GM23338 (cell line): ENCODE data around the gene ZNF536. TPM values are rescaled to one million over a fixed set of nuclear protein-coding genes. Genes with fewer than 3 reads are reported as not detected.

Experiments used
- ATAC-seq: fragments of 200-7000 bp; cut with Tn5 transposase; 3 replicates; pipeline ENCODE4 v1.9.1; 2020
- DNase-seq: peaks from one replicate; pipeline ENCODE4 v3.0.0-alpha.2; 2015; ENCODE audit warnings: low spot score
- H2AFZ ChIP-seq: fragments of 200-600 bp; sonication (generic); 2 replicates; pipeline ENCODE4 v1.8.0; 2016; ENCODE audit warnings: antibody characterized with exemption, mild to moderate bottlenecking, moderate library complexity
- H3F3A ChIP-seq: fragments of 200-600 bp; sonication (generic); replicated peaks from 2 replicates; pipeline ENCODE4 v1.8.0; 2017; ENCODE audit warnings: antibody characterized with exemption, mixed run types, low read depth
- H3K27ac ChIP-seq: fragments of 200-600 bp; sonication (generic); 2 replicates; pipeline ENCODE4 v1.6.1; 2016; ENCODE audit warnings: low read depth
- H3K27me3 ChIP-seq: fragments of 200-600 bp; sonication (generic); 2 replicates; pipeline ENCODE4 v1.8.0; 2016; ENCODE audit warnings: mild to moderate bottlenecking, mixed run types, moderate library complexity; ENCODE audit not compliant: insufficient read depth
- H3K36me3 ChIP-seq: fragments of 200-600 bp; sonication (generic); 2 replicates; pipeline ENCODE4 v1.8.0; 2016; ENCODE audit warnings: mild to moderate bottlenecking; ENCODE audit not compliant: insufficient read depth
- H3K4me1 ChIP-seq: fragments of 200-600 bp; sonication (generic); 2 replicates; pipeline ENCODE4 v1.8.0; 2016; ENCODE audit warnings: mild to moderate bottlenecking, moderate library complexity; ENCODE audit not compliant: insufficient read depth
- H3K4me2 ChIP-seq: fragments of 200-600 bp; sonication (generic); 2 replicates; pipeline ENCODE4 v1.7.1; 2017; ENCODE audit warnings: mixed run types
- H3K4me3 ChIP-seq: fragments of 200-600 bp; sonication (generic); 2 replicates; pipeline ENCODE4 v1.6.1; 2016; ENCODE audit warnings: mixed run types
- H3K79me2 ChIP-seq: fragments of 200-600 bp; sonication (generic); replicated peaks from 2 replicates; pipeline ENCODE4 v1.8.0; 2017; ENCODE audit warnings: mild to moderate bottlenecking; ENCODE audit not compliant: insufficient read depth
- H3K9me2 ChIP-seq: fragments of 200-600 bp; sonication (generic); 2 replicates; pipeline ENCODE4 v1.8.0; 2017; ENCODE audit not compliant: insufficient read depth
- H4K20me1 ChIP-seq: fragments of 200-600 bp; sonication (generic); replicated peaks from 2 replicates; pipeline ENCODE4 v1.8.0; 2017; ENCODE audit warnings: mild to moderate bottlenecking; ENCODE audit not compliant: insufficient read depth
- H3K27ac Mint-ChIP-seq: 2 replicates; pipeline ENCODE4 v1.8.0; 2020; ENCODE audit warnings: inconsistent platforms, mild to moderate bottlenecking, moderate library complexity, mixed read lengths
- H3K27me3 Mint-ChIP-seq: 3 replicates; pipeline ENCODE4 v1.8.0; 2022; ENCODE audit warnings: low read depth, mild to moderate bottlenecking, moderate library complexity, mixed read lengths, inconsistent platforms; ENCODE audit not compliant: insufficient read depth, poor library complexity
- H3K36me3 Mint-ChIP-seq: 3 replicates; pipeline ENCODE4 v1.8.0; 2021; ENCODE audit warnings: low read depth, mild to moderate bottlenecking, inconsistent platforms, moderate library complexity, mixed read lengths
- H3K4me1 Mint-ChIP-seq: 3 replicates; pipeline ENCODE4 v1.8.0; 2020; ENCODE audit warnings: mild to moderate bottlenecking, inconsistent platforms, mixed read lengths
- H3K4me3 Mint-ChIP-seq: 3 replicates; pipeline ENCODE4 v1.8.0; 2021; ENCODE audit warnings: moderate library complexity, mild to moderate bottlenecking, inconsistent platforms, mixed read lengths
- H3K9me3 Mint-ChIP-seq: 3 replicates; pipeline ENCODE4 v1.8.0; 2020; ENCODE audit warnings: moderate library complexity, mild to moderate bottlenecking, inconsistent platforms, mixed read lengths
- CREB1 ChIP-seq: fragments of 250-450 bp; sonication (Bioruptor Pico); IDR thresholded peaks from 2 replicates; pipeline ENCODE4 v1.5.0; 2020; ENCODE audit warnings: low read depth, mild to moderate bottlenecking, moderate library complexity
- EZH2 ChIP-seq: fragments of 200-600 bp; sonication (generic); IDR thresholded peaks from one replicate; pipeline ENCODE4 v1.8.0; 2017; ENCODE audit warnings: antibody characterized with exemption, mild to moderate bottlenecking, low read depth; ENCODE audit not compliant: unreplicated experiment
- EZH2phosphoT487 ChIP-seq: fragments of 200-600 bp; sonication (generic); IDR thresholded peaks from one replicate; pipeline ENCODE4 v1.8.1; 2018; ENCODE audit warnings: antibody characterized with exemption; ENCODE audit not compliant: unreplicated experiment
- JUNB ChIP-seq: IDR thresholded peaks from one replicate; pipeline ENCODE4 v1.6.1; 2016; ENCODE audit warnings: antibody characterized with exemption; ENCODE audit not compliant: unreplicated experiment
- NANOG ChIP-seq: IDR thresholded peaks from 2 replicates; pipeline ENCODE4 v1.6.1; 2016; ENCODE audit warnings: antibody characterized with exemption, borderline replicate concordance
- POLR2AphosphoS5 ChIP-seq: IDR thresholded peaks from 2 replicates; pipeline ENCODE4 v1.6.1; 2016; ENCODE audit warnings: antibody characterized with exemption, low read depth
- STAT1 ChIP-seq: IDR thresholded peaks from one replicate; pipeline ENCODE4 v1.6.1; 2016; ENCODE audit warnings: antibody characterized with exemption; ENCODE audit not compliant: unreplicated experiment
- ZNF114 ChIP-seq: fragments of 250-450 bp; sonication (Bioruptor Pico); IDR thresholded peaks from 2 replicates; pipeline ENCODE4 v1.5.0; 2020; ENCODE audit warnings: mild to moderate bottlenecking, moderate library complexity
- ZNF331 ChIP-seq: fragments of 250-450 bp; sonication (Bioruptor Pico); IDR thresholded peaks from 2 replicates; pipeline ENCODE4 v1.5.0; 2020; ENCODE audit warnings: low read depth, mild to moderate bottlenecking, moderate library complexity
- polyA plus RNA-seq: library from polyadenylated mRNA; unstranded; fragments of >200 nt; fragmentation: Nextera tagmentation; extraction: Ambion mirVana; gene quantifications from 2 replicates; pipeline ENCODE4 v1.2.1, GENCODE V29; 2016
- total RNA-seq: library from RNA; depleted of rRNA; stranded (reverse); fragments of >200 nt; shearing (Covaris generic); gene quantifications from 2 replicates; pipeline ENCODE4 v1.2.3, GENCODE V29; 2014
- TF ChIP-seq, protein P1 (sequence below), 2 experiments: fragments of 200-600 bp in 1 of 2; sonication (generic) in 1 of 2; conservative IDR thresholded peaks; 2 replicates each; pipeline versions ENCODE4 v1.5.1 to v1.6.1; 2016 to 2017; ENCODE audit warnings: antibody characterized with exemption in 2 of 2, low read depth in 2 of 2, mild to moderate bottlenecking in 2 of 2, moderate library complexity in 1 of 2
- TF ChIP-seq, protein P2 (sequence below): fragments of 250-450 bp; sonication (Bioruptor Pico); IDR thresholded peaks from 2 replicates; pipeline ENCODE4 v1.5.0; 2020; ENCODE audit warnings: mild to moderate bottlenecking, moderate library complexity
- TF ChIP-seq, protein P3 (sequence below): IDR thresholded peaks from 2 replicates; pipeline ENCODE4 v1.6.1; 2016; ENCODE audit warnings: antibody characterized with exemption
- TF ChIP-seq, protein P4 (sequence below): IDR thresholded peaks from one replicate; pipeline ENCODE4 v1.6.1; 2018; ENCODE audit warnings: antibody characterized with exemption; ENCODE audit not compliant: unreplicated experiment

The ZNF536 gene
- total and polyA plus RNA-seq, 2 experiments from 2014 or later: 0.07 TPM; not detected in 1

DNA sequence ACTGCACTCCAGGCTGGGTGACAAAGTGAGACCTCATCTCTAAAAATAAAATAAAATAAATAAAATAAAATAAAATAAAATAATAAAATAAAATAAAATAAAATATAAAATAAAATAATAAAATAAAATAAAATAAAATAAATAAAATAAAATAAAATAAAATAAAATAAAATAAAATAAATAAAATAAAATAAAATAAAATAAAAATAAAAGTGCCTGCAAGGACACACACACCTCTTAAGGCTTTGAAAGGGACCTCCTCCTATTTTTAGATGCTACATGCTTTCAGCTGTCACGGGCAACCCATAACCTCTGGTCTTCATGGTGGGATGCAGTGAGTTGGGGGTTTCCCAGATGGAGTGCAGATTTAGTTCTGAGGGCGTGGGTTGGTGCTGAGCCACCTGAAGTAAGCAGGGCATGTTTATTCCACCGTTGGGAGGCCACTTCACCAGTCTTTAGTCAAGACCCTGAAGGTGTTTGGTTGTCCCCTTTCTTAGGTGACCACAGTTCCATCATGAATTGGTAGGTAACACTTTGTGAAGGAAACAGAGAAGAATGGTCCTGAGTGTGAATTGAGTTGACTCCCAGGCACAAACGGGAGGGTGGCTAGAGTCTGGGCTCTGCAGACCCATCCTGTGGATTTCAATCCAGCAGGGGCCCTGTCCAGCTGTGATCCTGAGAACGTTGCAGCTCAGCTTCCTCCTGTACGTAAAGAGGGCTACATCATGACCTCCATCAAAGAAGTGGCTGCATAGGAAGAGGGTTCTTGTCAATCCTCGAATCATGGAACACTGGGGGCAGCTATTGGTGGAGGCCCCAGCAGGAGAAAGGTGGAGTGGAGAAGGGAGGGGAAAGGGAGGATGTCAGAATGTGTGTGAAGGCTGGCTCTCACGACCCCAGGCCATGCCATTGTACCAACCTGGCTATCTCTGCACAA lies 234.2 kb downstream of the ZNF536 start:
- ATAC-seq (no peak), DNase-seq (no peak)
- Mint-ChIP-seq H3K4me1 (no peaks in the 10 kb centered on the region), H3K4me3 (no peak overlapping the region), H3K27me3 (peaks cover 2% of the 10 kb centered on the region), H3K36me3 (no peaks in the 10 kb centered on the region), H3K9me3 (no peaks in the 10 kb centered on the region; the same call in 2 of the 3 replicates), H3K27ac (no peak overlapping the region)
- Histone ChIP-seq H3F3A (no peaks in the 10 kb centered on the region), H3K27ac (no peak overlapping the region), H3K9me2 (peaks cover 8% of the 10 kb centered on the region; the same call in 1 of the 2 replicates), H3K4me1 (no peaks in the 10 kb centered on the region), H3K36me3 (no peaks in the 10 kb centered on the region), H3K27me3 (no peaks in the 10 kb centered on the region), H4K20me1 (no peaks in the 10 kb centered on the region), H3K4me3 (no peak overlapping the region), H2AFZ (0 out of 2 replicates have a peak overlapping the region, but pooled peaks have one; percentile 52), H3K4me2 (no peak overlapping the region), H3K79me2 (no peaks in the 10 kb centered on the region)
- TF ChIP-seq EZH2phosphoT487: no peak
- TF ChIP-seq ZNF114 (CRISPR knock-in tag): no peak
- no peak for TF ChIP-seq CREB1 (CRISPR knock-in tag)
- TF ChIP-seq, protein P1, sequence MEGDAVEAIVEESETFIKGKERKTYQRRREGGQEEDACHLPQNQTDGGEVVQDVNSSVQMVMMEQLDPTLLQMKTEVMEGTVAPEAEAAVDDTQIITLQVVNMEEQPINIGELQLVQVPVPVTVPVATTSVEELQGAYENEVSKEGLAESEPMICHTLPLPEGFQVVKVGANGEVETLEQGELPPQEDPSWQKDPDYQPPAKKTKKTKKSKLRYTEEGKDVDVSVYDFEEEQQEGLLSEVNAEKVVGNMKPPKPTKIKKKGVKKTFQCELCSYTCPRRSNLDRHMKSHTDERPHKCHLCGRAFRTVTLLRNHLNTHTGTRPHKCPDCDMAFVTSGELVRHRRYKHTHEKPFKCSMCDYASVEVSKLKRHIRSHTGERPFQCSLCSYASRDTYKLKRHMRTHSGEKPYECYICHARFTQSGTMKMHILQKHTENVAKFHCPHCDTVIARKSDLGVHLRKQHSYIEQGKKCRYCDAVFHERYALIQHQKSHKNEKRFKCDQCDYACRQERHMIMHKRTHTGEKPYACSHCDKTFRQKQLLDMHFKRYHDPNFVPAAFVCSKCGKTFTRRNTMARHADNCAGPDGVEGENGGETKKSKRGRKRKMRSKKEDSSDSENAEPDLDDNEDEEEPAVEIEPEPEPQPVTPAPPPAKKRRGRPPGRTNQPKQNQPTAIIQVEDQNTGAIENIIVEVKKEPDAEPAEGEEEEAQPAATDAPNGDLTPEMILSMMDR (conservative IDR thresholded peaks at IDR 0.05; ENCODE audit: low read depth in 2 of 2): no peak
- no peak for TF ChIP-seq EZH2
- TF ChIP-seq NANOG: no peak
- TF ChIP-seq, protein P2, sequence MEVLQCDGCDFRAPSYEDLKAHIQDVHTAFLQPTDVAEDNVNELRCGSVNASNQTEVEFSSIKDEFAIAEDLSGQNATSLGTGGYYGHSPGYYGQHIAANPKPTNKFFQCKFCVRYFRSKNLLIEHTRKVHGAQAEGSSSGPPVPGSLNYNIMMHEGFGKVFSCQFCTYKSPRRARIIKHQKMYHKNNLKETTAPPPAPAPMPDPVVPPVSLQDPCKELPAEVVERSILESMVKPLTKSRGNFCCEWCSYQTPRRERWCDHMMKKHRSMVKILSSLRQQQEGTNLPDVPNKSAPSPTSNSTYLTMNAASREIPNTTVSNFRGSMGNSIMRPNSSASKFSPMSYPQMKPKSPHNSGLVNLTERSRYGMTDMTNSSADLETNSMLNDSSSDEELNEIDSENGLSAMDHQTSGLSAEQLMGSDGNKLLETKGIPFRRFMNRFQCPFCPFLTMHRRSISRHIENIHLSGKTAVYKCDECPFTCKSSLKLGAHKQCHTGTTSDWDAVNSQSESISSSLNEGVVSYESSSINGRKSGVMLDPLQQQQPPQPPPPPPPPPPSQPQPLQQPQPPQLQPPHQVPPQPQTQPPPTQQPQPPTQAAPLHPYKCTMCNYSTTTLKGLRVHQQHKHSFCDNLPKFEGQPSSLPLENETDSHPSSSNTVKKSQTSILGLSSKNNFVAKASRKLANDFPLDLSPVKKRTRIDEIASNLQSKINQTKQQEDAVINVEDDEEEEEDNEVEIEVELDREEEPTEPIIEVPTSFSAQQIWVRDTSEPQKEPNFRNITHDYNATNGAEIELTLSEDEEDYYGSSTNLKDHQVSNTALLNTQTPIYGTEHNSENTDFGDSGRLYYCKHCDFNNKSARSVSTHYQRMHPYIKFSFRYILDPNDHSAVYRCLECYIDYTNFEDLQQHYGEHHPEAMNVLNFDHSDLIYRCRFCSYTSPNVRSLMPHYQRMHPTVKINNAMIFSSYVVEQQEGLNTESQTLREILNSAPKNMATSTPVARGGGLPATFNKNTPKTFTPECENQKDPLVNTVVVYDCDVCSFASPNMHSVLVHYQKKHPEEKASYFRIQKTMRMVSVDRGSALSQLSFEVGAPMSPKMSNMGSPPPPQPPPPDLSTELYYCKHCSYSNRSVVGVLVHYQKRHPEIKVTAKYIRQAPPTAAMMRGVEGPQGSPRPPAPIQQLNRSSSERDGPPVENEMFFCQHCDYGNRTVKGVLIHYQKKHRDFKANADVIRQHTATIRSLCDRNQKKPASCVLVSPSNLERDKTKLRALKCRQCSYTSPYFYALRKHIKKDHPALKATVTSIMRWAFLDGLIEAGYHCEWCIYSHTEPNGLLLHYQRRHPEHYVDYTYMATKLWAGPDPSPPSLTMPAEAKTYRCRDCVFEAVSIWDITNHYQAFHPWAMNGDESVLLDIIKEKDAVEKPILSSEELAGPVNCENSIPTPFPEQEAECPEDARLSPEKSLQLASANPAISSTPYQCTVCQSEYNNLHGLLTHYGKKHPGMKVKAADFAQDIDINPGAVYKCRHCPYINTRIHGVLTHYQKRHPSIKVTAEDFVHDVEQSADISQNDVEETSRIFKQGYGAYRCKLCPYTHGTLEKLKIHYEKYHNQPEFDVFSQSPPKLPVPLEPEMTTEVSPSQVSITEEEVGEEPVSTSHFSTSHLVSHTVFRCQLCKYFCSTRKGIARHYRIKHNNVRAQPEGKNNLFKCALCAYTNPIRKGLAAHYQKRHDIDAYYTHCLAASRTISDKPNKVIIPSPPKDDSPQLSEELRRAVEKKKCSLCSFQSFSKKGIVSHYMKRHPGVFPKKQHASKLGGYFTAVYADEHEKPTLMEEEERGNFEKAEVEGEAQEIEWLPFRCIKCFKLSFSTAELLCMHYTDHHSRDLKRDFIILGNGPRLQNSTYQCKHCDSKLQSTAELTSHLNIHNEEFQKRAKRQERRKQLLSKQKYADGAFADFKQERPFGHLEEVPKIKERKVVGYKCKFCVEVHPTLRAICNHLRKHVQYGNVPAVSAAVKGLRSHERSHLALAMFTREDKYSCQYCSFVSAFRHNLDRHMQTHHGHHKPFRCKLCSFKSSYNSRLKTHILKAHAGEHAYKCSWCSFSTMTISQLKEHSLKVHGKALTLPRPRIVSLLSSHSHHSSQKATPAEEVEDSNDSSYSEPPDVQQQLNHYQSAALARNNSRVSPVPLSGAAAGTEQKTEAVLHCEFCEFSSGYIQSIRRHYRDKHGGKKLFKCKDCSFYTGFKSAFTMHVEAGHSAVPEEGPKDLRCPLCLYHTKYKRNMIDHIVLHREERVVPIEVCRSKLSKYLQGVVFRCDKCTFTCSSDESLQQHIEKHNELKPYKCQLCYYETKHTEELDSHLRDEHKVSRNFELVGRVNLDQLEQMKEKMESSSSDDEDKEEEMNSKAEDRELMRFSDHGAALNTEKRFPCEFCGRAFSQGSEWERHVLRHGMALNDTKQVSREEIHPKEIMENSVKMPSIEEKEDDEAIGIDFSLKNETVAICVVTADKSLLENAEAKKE (CRISPR knock-in tag): no peak
- TF ChIP-seq STAT1: no peak
- TF ChIP-seq, protein P3, sequence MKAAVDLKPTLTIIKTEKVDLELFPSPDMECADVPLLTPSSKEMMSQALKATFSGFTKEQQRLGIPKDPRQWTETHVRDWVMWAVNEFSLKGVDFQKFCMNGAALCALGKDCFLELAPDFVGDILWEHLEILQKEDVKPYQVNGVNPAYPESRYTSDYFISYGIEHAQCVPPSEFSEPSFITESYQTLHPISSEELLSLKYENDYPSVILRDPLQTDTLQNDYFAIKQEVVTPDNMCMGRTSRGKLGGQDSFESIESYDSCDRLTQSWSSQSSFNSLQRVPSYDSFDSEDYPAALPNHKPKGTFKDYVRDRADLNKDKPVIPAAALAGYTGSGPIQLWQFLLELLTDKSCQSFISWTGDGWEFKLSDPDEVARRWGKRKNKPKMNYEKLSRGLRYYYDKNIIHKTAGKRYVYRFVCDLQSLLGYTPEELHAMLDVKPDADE: no peak
- TF ChIP-seq, protein P4, sequence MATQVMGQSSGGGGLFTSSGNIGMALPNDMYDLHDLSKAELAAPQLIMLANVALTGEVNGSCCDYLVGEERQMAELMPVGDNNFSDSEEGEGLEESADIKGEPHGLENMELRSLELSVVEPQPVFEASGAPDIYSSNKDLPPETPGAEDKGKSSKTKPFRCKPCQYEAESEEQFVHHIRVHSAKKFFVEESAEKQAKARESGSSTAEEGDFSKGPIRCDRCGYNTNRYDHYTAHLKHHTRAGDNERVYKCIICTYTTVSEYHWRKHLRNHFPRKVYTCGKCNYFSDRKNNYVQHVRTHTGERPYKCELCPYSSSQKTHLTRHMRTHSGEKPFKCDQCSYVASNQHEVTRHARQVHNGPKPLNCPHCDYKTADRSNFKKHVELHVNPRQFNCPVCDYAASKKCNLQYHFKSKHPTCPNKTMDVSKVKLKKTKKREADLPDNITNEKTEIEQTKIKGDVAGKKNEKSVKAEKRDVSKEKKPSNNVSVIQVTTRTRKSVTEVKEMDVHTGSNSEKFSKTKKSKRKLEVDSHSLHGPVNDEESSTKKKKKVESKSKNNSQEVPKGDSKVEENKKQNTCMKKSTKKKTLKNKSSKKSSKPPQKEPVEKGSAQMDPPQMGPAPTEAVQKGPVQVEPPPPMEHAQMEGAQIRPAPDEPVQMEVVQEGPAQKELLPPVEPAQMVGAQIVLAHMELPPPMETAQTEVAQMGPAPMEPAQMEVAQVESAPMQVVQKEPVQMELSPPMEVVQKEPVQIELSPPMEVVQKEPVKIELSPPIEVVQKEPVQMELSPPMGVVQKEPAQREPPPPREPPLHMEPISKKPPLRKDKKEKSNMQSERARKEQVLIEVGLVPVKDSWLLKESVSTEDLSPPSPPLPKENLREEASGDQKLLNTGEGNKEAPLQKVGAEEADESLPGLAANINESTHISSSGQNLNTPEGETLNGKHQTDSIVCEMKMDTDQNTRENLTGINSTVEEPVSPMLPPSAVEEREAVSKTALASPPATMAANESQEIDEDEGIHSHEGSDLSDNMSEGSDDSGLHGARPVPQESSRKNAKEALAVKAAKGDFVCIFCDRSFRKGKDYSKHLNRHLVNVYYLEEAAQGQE: no peak
- no peak for TF ChIP-seq ZNF331 (CRISPR knock-in tag)
- no peak for TF ChIP-seq POLR2AphosphoS5
- TF ChIP-seq JUNB: no peak
